Fibroblast of lung (primary cell): Measurements from ENCODE around the gene SEMA4C.

Source experiments
- EZH2 ChIP-seq: IDR thresholded peaks from 2 replicates; pipeline ENCODE4 v1.5.1; 2012; ENCODE audit warnings: low read length, control low read depth, mild to moderate bottlenecking; ENCODE audit errors: missing control alignments
- TF ChIP-seq, protein P1 (sequence below), 2 donors: IDR thresholded peaks in 1 of 2; conservative IDR thresholded peaks in 1 of 2; 1 replicate in 1 of 2; 2 replicates in 1 of 2; pipeline ENCODE4 v1.5.1; 2011 to 2012; ENCODE audit warnings: low read length in 2 of 2, control low read depth in 1 of 2, inconsistent platforms in 1 of 2, low read depth in 1 of 2, mild to moderate bottlenecking in 1 of 2

GRCh38 chr2:96870626-96871255 lies 861 bp upstream of the SEMA4C start:
- TF ChIP-seq, protein P1, sequence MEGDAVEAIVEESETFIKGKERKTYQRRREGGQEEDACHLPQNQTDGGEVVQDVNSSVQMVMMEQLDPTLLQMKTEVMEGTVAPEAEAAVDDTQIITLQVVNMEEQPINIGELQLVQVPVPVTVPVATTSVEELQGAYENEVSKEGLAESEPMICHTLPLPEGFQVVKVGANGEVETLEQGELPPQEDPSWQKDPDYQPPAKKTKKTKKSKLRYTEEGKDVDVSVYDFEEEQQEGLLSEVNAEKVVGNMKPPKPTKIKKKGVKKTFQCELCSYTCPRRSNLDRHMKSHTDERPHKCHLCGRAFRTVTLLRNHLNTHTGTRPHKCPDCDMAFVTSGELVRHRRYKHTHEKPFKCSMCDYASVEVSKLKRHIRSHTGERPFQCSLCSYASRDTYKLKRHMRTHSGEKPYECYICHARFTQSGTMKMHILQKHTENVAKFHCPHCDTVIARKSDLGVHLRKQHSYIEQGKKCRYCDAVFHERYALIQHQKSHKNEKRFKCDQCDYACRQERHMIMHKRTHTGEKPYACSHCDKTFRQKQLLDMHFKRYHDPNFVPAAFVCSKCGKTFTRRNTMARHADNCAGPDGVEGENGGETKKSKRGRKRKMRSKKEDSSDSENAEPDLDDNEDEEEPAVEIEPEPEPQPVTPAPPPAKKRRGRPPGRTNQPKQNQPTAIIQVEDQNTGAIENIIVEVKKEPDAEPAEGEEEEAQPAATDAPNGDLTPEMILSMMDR (conservative IDR thresholded peaks at IDR 0.05 in 1 of 2, IDR thresholded peaks at IDR 0.05 in 1 of 2; ENCODE audit: low read depth in 1 of 2, low read length in 2 of 2) = no peak
- TF ChIP-seq EZH2 = no peak
